H1 (cell line): ENCODE measurements around the gene NPHP3. TPM values are rescaled to one million over a fixed set of nuclear protein-coding genes. Genes with fewer than 3 reads are reported as not detected.

Experiments
- ATF2 ChIP-seq: IDR thresholded peaks from 2 replicates; pipeline ENCODE4 v1.6.1; 2012; ENCODE audit warnings: low read length, inconsistent platforms
- HDAC6 ChIP-seq: IDR thresholded peaks from one replicate; pipeline ENCODE4 v1.7.1; 2012; ENCODE audit warnings: low read depth, mild to moderate bottlenecking, inconsistent platforms, low read length, moderate library complexity
- POU5F1 ChIP-seq: IDR thresholded peaks from 2 replicates; pipeline ENCODE4 v1.6.1; 2011; ENCODE audit warnings: low read depth, mild to moderate bottlenecking, low read length, moderate library complexity
- RFX5 ChIP-seq: IDR thresholded peaks from 2 replicates; pipeline ENCODE4 v1.6.1; 2011; ENCODE audit warnings: low read depth, low read length, improper control_type of control experiment, borderline replicate concordance
- SP1 ChIP-seq: IDR thresholded peaks from 2 replicates; pipeline ENCODE4 v1.6.1; 2011; ENCODE audit warnings: low read depth, low read length
- SUZ12 ChIP-seq: fragments of 200-600 bp; sonication (generic); IDR thresholded peaks from 2 replicates; pipeline ENCODE4 v1.6.1; 2012; ENCODE audit warnings: mild to moderate bottlenecking, inconsistent platforms, low read length, moderate library complexity, mixed read lengths
- polyA plus RNA-seq, 7 experiments: library from polyadenylated mRNA; depleted of rRNA in 3 of 7; stranded (reverse) in 5 of 7; unstranded in 2 of 7; fragments of >200 nt in 5 of 7; fragments of 200-250 nt in 2 of 7; gene quantifications; 1 replicate in 5 of 7; 2 replicates in 1 of 7; 4 replicates in 1 of 7; pipeline versions ENCODE4 v1.2.1 to v1.2.3, GENCODE V29; 2011 to 2013; ENCODE audit warnings: missing spikeins in 2 of 7, mixed read lengths in 2 of 7
- total RNA-seq: library from RNA; stranded (reverse); fragmentation: NEBNext Ultra II Directional; extraction: Animal tissue kit (Norgen Biotek cat#: 25700); gene quantifications from 2 replicates; pipeline ENCODE4 v1.2.1, GENCODE V29; 2021

Gene NPHP3
- total and polyA plus RNA-seq, 2 of the 8 experiments (the other 6 are each of a cell fraction or from before 2014, with no cell fraction given) = 6.8 to 14.8 TPM

- TF ChIP-seq ATF2 (no peak), SUZ12 (no peak), HDAC6 (no peak), RFX5 (no peak), SP1 (no peak), POU5F1 (no peak)
- TF ChIP-seq, all 59 proteins: peak for 0
Observed at GRCh38 chr3:132638706-132639105, 83.5 kb downstream of the NPHP3 start (continued).
